Karpas-422 (cell line): Measurements from ENCODE around the gene RBPJL. TPM values are rescaled to one million over a fixed set of nuclear protein-coding genes. Genes with fewer than 3 reads are reported as not detected.

Source experiments
- DNase-seq: peaks from one replicate; pipeline ENCODE4 v3.0.0-alpha.2; 2015
- H2AFZ ChIP-seq: fragments of 200-600 bp; sonication (generic); 2 replicates; pipeline ENCODE4 v1.6.1; 2014; ENCODE audit warnings: antibody characterized with exemption, low read length, mixed read lengths
- H3K27ac ChIP-seq: fragments of 200-600 bp; sonication (generic); 2 replicates; pipeline ENCODE4 v1.5.1; 2014; ENCODE audit warnings: mild to moderate bottlenecking, low read length, moderate library complexity
- H3K27me3 ChIP-seq: fragments of 200-600 bp; sonication (generic); 2 replicates; pipeline ENCODE4 v1.6.1; 2014; ENCODE audit warnings: low read length, mixed read lengths
- H3K36me3 ChIP-seq: fragments of 200-600 bp; sonication (generic); 2 replicates; pipeline ENCODE4 v1.6.1; 2014; ENCODE audit warnings: low read length, mixed read lengths; ENCODE audit not compliant: insufficient read depth
- H3K4me1 ChIP-seq: fragments of 200-600 bp; sonication (generic); 2 replicates; pipeline ENCODE4 v1.6.1; 2014; ENCODE audit warnings: mild to moderate bottlenecking, low read length, mixed read lengths
- H3K4me2 ChIP-seq: fragments of 200-600 bp; sonication (generic); 2 replicates; pipeline ENCODE4 v1.6.1; 2014; ENCODE audit warnings: low read length, low read depth, mild to moderate bottlenecking; ENCODE audit not compliant: poor library complexity, severe bottlenecking
- H3K4me3 ChIP-seq: fragments of 200-600 bp; sonication (generic); 2 replicates; pipeline ENCODE4 v1.5.1; 2014; ENCODE audit warnings: mild to moderate bottlenecking, antibody characterized with exemption, low read length, mixed read lengths
- H3K79me2 ChIP-seq: fragments of 200-600 bp; sonication (generic); 2 replicates; pipeline ENCODE4 v1.6.1; 2014; ENCODE audit warnings: mild to moderate bottlenecking, low read length, mixed read lengths
- H3K9ac ChIP-seq: fragments of 200-600 bp; sonication (generic); 2 replicates; pipeline ENCODE4 v1.6.0; 2014; ENCODE audit warnings: low read length
- H3K9me2 ChIP-seq: fragments of 200-600 bp; sonication (generic), shearing (Covaris generic); replicated peaks from 2 replicates; pipeline ENCODE4 v1.6.0; 2014; ENCODE audit warnings: mild to moderate bottlenecking, low read length, moderate library complexity; ENCODE audit not compliant: insufficient read depth
- H3K9me3 ChIP-seq: fragments of 300-700, 200-600 bp; sonication (generic); 2 replicates; pipeline ENCODE4 v1.6.1; 2014; ENCODE audit warnings: low read length, mixed read lengths
- H4K20me1 ChIP-seq: fragments of 200-600 bp; sonication (generic); 2 replicates; pipeline ENCODE4 v1.6.1; 2014; ENCODE audit warnings: mild to moderate bottlenecking, antibody characterized with exemption, low read length, low read depth; ENCODE audit not compliant: insufficient read depth
- total RNA-seq: library from RNA; depleted of rRNA; stranded (reverse); fragments of >200 nt; shearing (Covaris generic); gene quantifications from 2 replicates; pipeline ENCODE4 v1.2.3, GENCODE V29; 2014; ENCODE audit warnings: low replicate concordance

RBPJL gene
- total RNA-seq, 1 experiment from 2014 or later: not detected

DNA sequence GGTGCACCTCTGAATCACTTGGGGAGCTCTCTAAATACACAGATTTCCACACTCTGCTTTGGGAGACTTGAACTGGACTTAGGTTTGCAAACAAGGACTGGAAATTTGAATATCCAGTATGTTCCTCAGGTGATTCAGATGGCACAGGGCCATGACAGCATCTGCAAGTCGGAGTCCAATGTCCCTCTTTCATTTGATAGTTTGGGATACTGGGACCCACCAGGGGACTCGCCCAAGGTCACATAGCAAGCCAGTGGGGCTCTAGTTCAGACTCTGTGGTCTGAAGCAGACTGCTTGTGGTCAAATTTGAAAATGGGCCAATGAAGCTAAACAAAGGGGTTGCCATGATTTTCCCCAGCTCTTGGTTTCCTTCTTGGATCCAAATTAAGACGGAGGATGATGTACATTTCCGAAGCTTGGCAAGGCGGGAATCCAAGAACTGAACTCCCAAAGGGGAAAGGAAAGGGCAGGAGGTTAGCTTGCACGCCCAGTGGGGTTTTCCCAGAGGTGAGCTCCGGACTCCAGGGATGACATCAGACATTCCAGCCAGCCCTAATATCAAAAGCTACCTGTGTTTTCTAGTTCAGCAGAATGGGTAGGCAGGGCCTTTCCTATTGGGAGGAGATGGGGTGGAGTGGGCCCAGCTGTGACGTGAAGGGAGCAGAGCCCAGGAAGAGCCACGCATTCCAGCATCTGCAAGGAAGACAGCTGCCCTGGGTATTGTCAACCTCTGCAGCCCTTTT, 52.9 kb downstream of the RBPJL start:
- no peak overlapping the region for H3K9ac ChIP-seq
- no peaks in the 10 kb centered on the region for H3K27me3 ChIP-seq
- no peaks in the 10 kb centered on the region for H3K9me2 ChIP-seq
- H2AFZ ChIP-seq: no peak overlapping the region
- no peak overlapping the region for H3K4me2 ChIP-seq
- H3K27ac ChIP-seq: no peak overlapping the region
- DNase-seq: no peak
- H3K79me2 ChIP-seq: no peaks in the 10 kb centered on the region
- H3K4me1 ChIP-seq: peaks cover 12% of the 10 kb centered on the region
- H3K4me3 ChIP-seq: no peak overlapping the region
- peaks cover 4% of the 10 kb centered on the region; the same call in 1 of the 2 replicates for H4K20me1 ChIP-seq
- no peaks in the 10 kb centered on the region for H3K36me3 ChIP-seq
- no peaks in the 10 kb centered on the region for H3K9me3 ChIP-seq

DNA sequence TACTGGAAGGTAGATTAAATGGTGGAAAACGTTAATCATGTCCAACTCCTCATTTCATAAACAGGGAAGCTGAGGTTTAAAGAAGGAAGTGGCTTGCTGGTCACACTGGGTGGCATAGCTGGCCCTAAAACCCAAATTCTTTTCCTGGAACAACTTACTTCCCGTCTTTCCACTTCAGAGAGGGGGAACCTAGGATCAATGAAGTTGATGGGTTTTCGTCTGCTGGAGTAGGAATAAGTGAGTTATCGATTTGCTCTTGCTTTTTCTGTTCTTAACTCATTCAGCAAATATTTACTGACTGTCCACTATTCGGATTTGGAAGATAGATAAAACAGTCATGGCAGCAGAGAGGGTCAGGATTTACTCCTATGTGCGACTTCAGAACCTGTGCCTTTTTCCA, 55.2 kb downstream of the RBPJL start:
- no peak for DNase-seq
- Histone ChIP-seq H3K4me3 (no peak overlapping the region), H3K4me2 (no peak overlapping the region), H4K20me1 (peaks cover 16% of the 10 kb centered on the region), H3K9me3 (no peaks in the 10 kb centered on the region), H3K27ac (no peak overlapping the region), H3K79me2 (no peaks in the 10 kb centered on the region), H2AFZ (no peak overlapping the region), H3K27me3 (no peaks in the 10 kb centered on the region), H3K4me1 (peaks cover 16% of the 10 kb centered on the region), H3K9me2 (no peaks in the 10 kb centered on the region), H3K9ac (no peak overlapping the region), H3K36me3 (no peaks in the 10 kb centered on the region; the same call in 1 of the 2 replicates)

DNA sequence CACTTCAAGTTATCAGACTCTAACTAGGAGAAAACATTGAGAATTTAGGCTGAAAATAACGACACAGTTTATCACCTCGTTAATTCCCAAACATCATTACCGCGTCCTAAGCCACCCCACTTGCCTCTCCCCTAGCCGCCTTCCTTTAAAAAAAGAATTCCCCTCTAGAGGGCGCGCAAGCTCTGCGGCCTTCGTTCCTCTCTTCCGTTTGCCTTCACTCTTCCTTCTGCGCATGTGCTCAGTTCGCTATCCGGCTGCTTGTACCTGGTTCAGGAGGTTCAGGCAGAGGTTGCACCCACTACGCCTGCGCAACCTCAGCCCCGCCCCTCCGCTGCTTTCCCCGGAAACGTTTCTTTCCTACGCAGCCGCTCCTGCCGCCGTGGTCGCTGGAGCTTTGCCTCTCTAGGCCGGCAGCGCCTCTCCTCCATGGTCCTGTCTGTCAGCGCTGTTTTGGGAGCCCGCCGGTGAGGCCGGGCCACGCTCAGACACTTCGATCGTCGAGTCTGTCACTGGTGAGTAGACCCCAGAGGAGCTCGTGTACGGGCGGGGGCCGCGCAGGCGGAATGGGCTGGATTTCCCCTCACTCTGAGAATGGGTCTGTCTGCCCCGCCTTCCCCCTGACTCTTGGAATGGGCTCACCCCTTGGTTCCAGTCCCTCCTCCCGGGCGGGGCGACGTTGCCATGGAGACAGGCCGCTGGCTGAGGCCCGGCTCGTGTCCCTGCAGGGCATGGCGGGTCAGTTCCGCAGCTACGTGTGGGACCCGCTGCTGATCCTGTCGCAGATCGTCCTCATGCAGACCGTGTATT, 56.4 kb downstream of the RBPJL start, which contains the start of gene SYS1:
SYS1 (plus strand) TSS at position 353 of the 807 bp plus-strand sequence; CDS start at position 729, 376 bp downstream.
- H3K79me2 ChIP-seq: no peaks in the 10 kb centered on the region
- DNase-seq: peak; percentile 99
- peaks cover 27% of the 10 kb centered on the region for H4K20me1 ChIP-seq
- peak within 1 kb of the TSS; percentile 91 for H3K4me3 ChIP-seq
- H3K9me2 ChIP-seq: no peaks in the 10 kb centered on the region
- peak within 1 kb of the TSS; percentile 99 for H2AFZ ChIP-seq
- H3K4me1 ChIP-seq: peaks cover 28% of the 10 kb centered on the region
- H3K9me3 ChIP-seq: no peaks in the 10 kb centered on the region
- peak within 1 kb of the TSS; percentile 87 for H3K4me2 ChIP-seq
- no peaks in the 10 kb centered on the region; the same call in 1 of the 2 replicates for H3K36me3 ChIP-seq
- H3K27me3 ChIP-seq: no peaks in the 10 kb centered on the region
- H3K9ac ChIP-seq: peak within 1 kb of the TSS; percentile 93
- H3K27ac ChIP-seq: peak within 1 kb of the TSS; percentile 52; the same call in 1 of the 2 replicates

DNA sequence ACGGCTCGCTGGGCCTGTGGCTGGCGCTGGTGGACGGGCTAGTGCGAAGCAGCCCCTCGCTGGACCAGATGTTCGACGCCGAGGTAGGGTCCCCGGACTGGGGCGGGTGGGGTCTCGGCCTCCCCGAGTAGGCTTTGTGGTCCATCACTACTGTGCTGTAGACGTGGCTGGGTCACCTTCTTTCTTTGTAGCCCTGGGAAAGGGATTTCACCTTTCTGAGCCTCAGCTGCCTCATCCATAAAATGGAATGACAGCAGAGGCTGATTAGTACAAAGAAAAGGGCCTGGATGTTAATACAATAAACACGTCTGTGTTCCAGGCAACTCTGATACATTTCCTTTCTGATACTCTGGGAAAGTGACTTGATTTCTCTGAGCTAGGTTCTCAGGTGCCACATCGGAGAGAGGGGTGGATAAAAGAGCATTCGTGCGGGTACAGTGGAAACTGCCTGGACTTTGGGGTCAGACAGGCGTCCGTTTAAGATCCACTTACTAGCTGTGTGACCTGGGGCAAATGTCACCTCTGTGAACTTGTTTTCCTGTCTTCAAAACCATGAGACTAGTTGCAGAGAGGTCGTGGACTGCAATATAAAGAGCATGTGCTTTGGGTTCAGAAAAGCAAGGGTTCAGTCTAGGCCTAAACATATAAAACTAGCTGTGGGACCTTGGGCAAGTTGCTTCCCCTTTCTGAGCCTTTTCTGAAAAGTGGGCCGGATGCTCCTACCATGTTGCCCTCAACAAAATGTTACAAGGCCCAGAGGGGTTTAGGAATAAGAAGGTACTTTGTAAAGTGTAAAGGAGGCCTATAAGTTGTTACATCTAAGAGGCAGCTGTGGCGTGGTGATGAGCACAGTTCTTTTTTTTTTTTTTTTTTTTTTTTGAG, 57.2 kb downstream of the RBPJL start:
- H3K9ac ChIP-seq: peak overlapping the region; percentile 93
- DNase-seq: peak; percentile 54
- H3K9me3 ChIP-seq: no peaks in the 10 kb centered on the region
- H3K4me1 ChIP-seq: peaks cover 36% of the 10 kb centered on the region
- peak overlapping the region; percentile 87 for H3K4me2 ChIP-seq
- no peak overlapping the region for H3K27ac ChIP-seq
- H4K20me1 ChIP-seq: peaks cover 32% of the 10 kb centered on the region
- H3K36me3 ChIP-seq: no peaks in the 10 kb centered on the region; the same call in 1 of the 2 replicates
- H2AFZ ChIP-seq: peak overlapping the region; percentile 99; the same call in 1 of the 2 replicates
- peak overlapping the region; percentile 91 for H3K4me3 ChIP-seq
- no peaks in the 10 kb centered on the region for H3K79me2 ChIP-seq
- H3K9me2 ChIP-seq: no peaks in the 10 kb centered on the region
- H3K27me3 ChIP-seq: no peaks in the 10 kb centered on the region

DNA sequence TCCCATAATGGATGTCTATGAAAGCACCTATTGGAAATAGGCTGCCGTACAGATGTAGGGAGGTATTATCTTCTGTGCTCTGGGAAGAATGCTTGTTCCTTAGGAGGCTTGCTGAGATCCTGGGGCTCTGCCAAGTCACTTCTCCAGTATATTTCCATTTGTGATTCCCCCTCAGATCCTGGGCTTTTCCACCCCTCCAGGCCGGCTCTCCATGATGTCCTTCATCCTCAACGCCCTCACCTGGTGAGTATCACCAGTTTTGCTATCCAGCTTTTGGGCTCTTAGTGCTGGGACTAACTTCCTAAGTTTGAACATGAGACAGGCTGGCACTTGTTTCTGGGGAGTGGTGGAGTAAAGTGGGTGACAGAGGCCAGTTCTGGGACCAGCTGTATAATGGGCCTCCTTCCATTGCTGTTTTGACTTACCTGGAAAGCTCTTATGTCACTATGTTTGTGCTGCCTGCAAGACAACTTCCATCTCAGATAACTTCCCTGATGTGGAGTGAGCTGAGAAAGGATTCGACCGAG, 58.9 kb downstream of the RBPJL start:
- H3K36me3 ChIP-seq: no peaks in the 10 kb centered on the region; the same call in 1 of the 2 replicates
- no peaks in the 10 kb centered on the region for H3K9me3 ChIP-seq
- no peak for DNase-seq
- no peak overlapping the region for H3K27ac ChIP-seq
- H3K27me3 ChIP-seq: no peaks in the 10 kb centered on the region
- no peak overlapping the region for H3K9ac ChIP-seq
- no peaks in the 10 kb centered on the region for H3K9me2 ChIP-seq
- H3K4me2 ChIP-seq: no peak overlapping the region
- H4K20me1 ChIP-seq: peaks cover 40% of the 10 kb centered on the region
- no peak overlapping the region for H2AFZ ChIP-seq
- H3K4me3 ChIP-seq: no peak overlapping the region
- H3K79me2 ChIP-seq: no peaks in the 10 kb centered on the region
- peaks cover 42% of the 10 kb centered on the region for H3K4me1 ChIP-seq

DNA sequence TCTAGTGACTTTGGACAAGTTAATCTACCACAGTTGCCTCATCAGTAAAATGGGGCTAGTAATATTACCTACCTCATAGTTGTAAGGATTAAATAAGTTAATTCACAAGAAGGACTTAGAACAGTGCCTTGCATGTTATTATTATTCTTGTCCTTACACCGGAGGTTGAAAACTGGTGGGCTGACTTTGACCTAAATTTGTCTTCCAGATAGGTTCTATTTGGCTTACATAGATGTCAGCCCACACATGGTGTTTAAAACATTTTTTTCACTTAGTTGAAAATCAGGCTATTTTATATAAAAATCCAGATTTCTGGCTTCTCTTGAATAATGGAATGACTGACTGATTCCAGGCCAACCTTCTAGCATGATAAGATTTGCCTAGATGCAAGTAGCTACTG, 59.6 kb downstream of the RBPJL start:
- Histone ChIP-seq H3K9ac (no peak overlapping the region), H3K4me3 (no peak overlapping the region), H3K4me1 (peaks cover 42% of the 10 kb centered on the region), H3K36me3 (no peaks in the 10 kb centered on the region; the same call in 1 of the 2 replicates), H2AFZ (no peak overlapping the region), H3K9me3 (no peaks in the 10 kb centered on the region), H3K4me2 (no peak overlapping the region), H4K20me1 (peaks cover 47% of the 10 kb centered on the region), H3K79me2 (no peaks in the 10 kb centered on the region), H3K27me3 (no peaks in the 10 kb centered on the region), H3K27ac (no peak overlapping the region), H3K9me2 (no peaks in the 10 kb centered on the region)
- no peak for DNase-seq

DNA sequence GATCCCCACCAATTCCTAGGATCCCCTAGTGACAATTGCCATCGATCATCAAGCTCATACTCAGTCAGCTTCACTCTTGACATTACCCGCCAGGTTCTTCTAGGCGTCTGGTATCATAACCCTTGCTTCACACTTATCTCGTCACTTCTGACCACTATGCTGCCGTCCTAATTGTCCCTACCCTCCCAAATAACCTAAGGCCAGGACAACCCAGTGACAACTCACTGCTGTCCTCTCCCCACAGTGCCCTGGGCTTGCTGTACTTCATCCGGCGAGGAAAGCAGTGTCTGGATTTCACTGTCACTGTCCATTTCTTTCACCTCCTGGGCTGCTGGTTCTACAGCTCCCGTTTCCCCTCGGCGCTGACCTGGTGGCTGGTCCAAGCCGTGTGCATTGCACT, 60.0 kb downstream of the RBPJL start:
- Histone ChIP-seq H2AFZ (no peak overlapping the region), H3K27me3 (no peaks in the 10 kb centered on the region), H4K20me1 (peaks cover 51% of the 10 kb centered on the region), H3K9ac (no peak overlapping the region), H3K4me1 (peaks cover 42% of the 10 kb centered on the region), H3K4me2 (no peak overlapping the region), H3K36me3 (no peaks in the 10 kb centered on the region; the same call in 1 of the 2 replicates), H3K9me3 (no peaks in the 10 kb centered on the region), H3K9me2 (no peaks in the 10 kb centered on the region), H3K27ac (no peak overlapping the region), H3K4me3 (no peak overlapping the region), H3K79me2 (no peaks in the 10 kb centered on the region)
- DNase-seq: no peak
